ENCODE results near the gene FRMPD1. TPM values are rescaled to one million over a fixed set of nuclear protein-coding genes. Genes with fewer than 3 reads are reported as not detected.

FRMPD1 gene
- total and polyA plus RNA-seq, 10 of the 15 experiments (the other 5 are each of a cell fraction or from before 2014, with no cell fraction given), result 0.01 to 0.08 (median 0.05) TPM; not detected in 6

- no peak overlapping the region for H3K9ac ChIP-seq (ENCODE audit: control insufficient read depth, insufficient read depth, low read length)
- intact Hi-C loops (cut with micrococcal nuclease; ENCODE audit: unreplicated experiment) (no loop called here), in situ Hi-C loops (cut with MboI) (no loop called here)
- 38% methylated on average over 5 of the region's 5 CpGs for WGBS (ENCODE audit: insufficient coverage, insufficient replicate concordance, low lambda C conversion rate, missing lambda C conversion rate)
- peaks cover 0 to 12% of the 10 kb centered on the region in 2 experiments for H3K27me3 ChIP-seq (replicated peaks in 1 of 2; ENCODE audit: control insufficient read depth in 2 of 2, insufficient read depth in 2 of 2, low read length in 1 of 2)
- no peak for DNase-seq (ENCODE audit: low read depth, low spot score)
- POLR2A ChIA-PET, result no interaction called here
- H3K79me2 ChIP-seq (ENCODE audit: control insufficient read depth, insufficient read depth, low read length), result no peaks in the 10 kb centered on the region
- no peak overlapping the region for H3K4me2 ChIP-seq (ENCODE audit: control insufficient read depth, insufficient read depth)
- no peak for ATAC-seq
- no peak overlapping the region for H3K27ac ChIP-seq (ENCODE audit: control insufficient read depth, insufficient read depth)
- H3K4me1 ChIP-seq (ENCODE audit: control insufficient read depth, insufficient read depth, low read length), result no peaks in the 10 kb centered on the region
- no peak overlapping the region for H2AFZ ChIP-seq (ENCODE audit: control insufficient read depth, low read depth, low read length)
- RAD21 ChIA-PET (ENCODE audit: unreplicated experiment), result no interaction called here
- H4K20me1 ChIP-seq (ENCODE audit: control insufficient read depth, insufficient read depth), result no peaks in the 10 kb centered on the region
- H3K4me3 ChIP-seq, result no peak overlapping the region
- TF ChIP-seq CEBPB (IDR thresholded peaks at IDR 0.05; ENCODE audit: borderline replicate concordance in 1 of 2, low read depth in 2 of 2, low read length in 2 of 2) (no peak), ZNF274 (IDR thresholded peaks at IDR 0.05; ENCODE audit: insufficient read depth, insufficient read length) (no peak), SIN3A (IDR thresholded peaks at IDR 0.05; ENCODE audit: low read depth, low read length) (no peak), KDM1A (IDR thresholded peaks at IDR 0.05; ENCODE audit: borderline replicate concordance) (no peak), CREB1 (IDR thresholded peaks at IDR 0.05; ENCODE audit: low read depth) (no peak), DPF2 (IDR thresholded peaks at IDR 0.05) (no peak), BCLAF1 (IDR thresholded peaks at IDR 0.05) (no peak)
- no peaks in the 10 kb centered on the region for H3K9me3 ChIP-seq (replicated peaks; ENCODE audit: control insufficient read depth, insufficient read depth, low read length)
- SMC1A ChIA-PET (ENCODE audit: uncharacterized antibody, unreplicated experiment), result no interaction called here
- CTCF ChIA-PET, result interaction anchor here (1.5 kb wide), 1 partner anchor 12 kb away, joined by 4 read pairs; no protein-coding TSS in a partner anchor
- H3K36me3 ChIP-seq (ENCODE audit: control insufficient read depth in 2 of 2, insufficient read depth in 2 of 2, low read length in 1 of 2), result no peaks in the 10 kb centered on the region
- no TSS peak for BruUV-seq (replicated peaks)
- FAIRE-seq, result no peak
Observed at GRCh38 chr9:37669232-37669631, 18.5 kb downstream of the FRMPD1 start.

Measured in GM12878 (cell line).